Measurements from ENCODE around the gene MTHFD1L. TPM values are rescaled to one million over a fixed set of nuclear protein-coding genes. Genes with fewer than 3 reads are reported as not detected.

MTHFD1L gene
- polyA plus RNA-seq, 3 donors, result 0.25 to 1.3 (median 0.39) TPM

GRCh38 chr6:151091571-151091970 lies 226.1 kb downstream of the MTHFD1L start:
- DNase-seq, result no peak
- WGBS (ENCODE audit: insufficient coverage), result no CpG with 5 or more reads among the region's 4 CpGs

GRCh38 chr6:151092591-151092990 lies 227.1 kb downstream of the MTHFD1L start:
- peak overlapping the region in 3 of 7 donors; percentile 26 to 48 (median 38) for H3K27ac Mint-ChIP-seq
- H3K4me2 ChIP-seq (replicated peaks; ENCODE audit: extremely low read depth, low read length, poor library complexity, severe bottlenecking), result no peak overlapping the region
- no peak overlapping the region for H3K4me3 Mint-ChIP-seq
- WGBS (ENCODE audit: insufficient coverage), result no CpG with 5 or more reads among the region's 5 CpGs
- H3K27me3 ChIP-seq (ENCODE audit: control insufficient read depth in 2 of 2, insufficient read depth in 2 of 2, low read length in 2 of 2), result no peaks in the 10 kb centered on the region
- H3K36me3 ChIP-seq (replicated peaks in 1 of 2; ENCODE audit: control insufficient read depth in 1 of 2, insufficient read depth in 2 of 2, low read length in 2 of 2), result no peaks in the 10 kb centered on the region
- H2AFZ ChIP-seq (ENCODE audit: insufficient read depth, low read depth, low read length, poor library complexity, severe bottlenecking), result no peak overlapping the region
- no peaks in the 10 kb centered on the region for H4K20me1 ChIP-seq (ENCODE audit: insufficient read depth, low read length)
- no peak overlapping the region for H3K4me3 ChIP-seq (replicated peaks in 1 of 3; ENCODE audit: low read depth in 2 of 3, low read length in 3 of 3)
- H3K9ac ChIP-seq (ENCODE audit: insufficient read depth, low read length, poor library complexity, severe bottlenecking), result no peak overlapping the region
- intact Hi-C loops (cut with micrococcal nuclease), result no loop called here
- DNase-seq, result no peak
- peaks cover 0 to 4% (median 0%) of the 10 kb centered on the region in 7 donors for H3K9me3 Mint-ChIP-seq
- peaks cover 6% of the 10 kb centered on the region for H3K4me1 Mint-ChIP-seq
- H3K79me2 ChIP-seq (ENCODE audit: insufficient read depth, low read length), result no peaks in the 10 kb centered on the region
- no peaks in the 10 kb centered on the region for H3K4me1 ChIP-seq (ENCODE audit: control insufficient read depth in 1 of 2, insufficient read depth in 2 of 2, low read length in 2 of 2)
- peaks cover 5 to 11% of the 10 kb centered on the region in 2 donors for H3K36me3 Mint-ChIP-seq
- peaks cover 0 to 2% (median 1%) of the 10 kb centered on the region in 3 donors for H3K27me3 Mint-ChIP-seq (ENCODE audit: low read depth in 3 of 3)
- H3K9me3 ChIP-seq (replicated peaks in 1 of 2; ENCODE audit: control insufficient read depth in 1 of 2, insufficient read depth in 1 of 2, low read length in 2 of 2), result no peaks in the 10 kb centered on the region
- H3K27ac ChIP-seq (ENCODE audit: low read depth in 1 of 2, low read length in 2 of 2), result no peak overlapping the region
- TF ChIP-seq CTCF (IDR thresholded peaks at IDR 0.05), result no peak

More at GRCh38 chr6:151091571-151091970, 226.1 kb downstream of the MTHFD1L start:
- no peak for TF ChIP-seq CTCF (IDR thresholded peaks at IDR 0.05)
- intact Hi-C loops (cut with micrococcal nuclease), result no loop called here
- no peak overlapping the region for H3K4me3 ChIP-seq (replicated peaks in 1 of 3; ENCODE audit: low read depth in 2 of 3, low read length in 3 of 3)
- H3K36me3 Mint-ChIP-seq, result peaks cover 3 to 11% of the 10 kb centered on the region in 2 donors
- no peak overlapping the region for H2AFZ ChIP-seq (ENCODE audit: insufficient read depth, low read depth, low read length, poor library complexity, severe bottlenecking)
- H3K9me3 Mint-ChIP-seq, result peaks cover 0 to 4% (median 0%) of the 10 kb centered on the region in 7 donors
- no peak overlapping the region for H3K9ac ChIP-seq (ENCODE audit: insufficient read depth, low read length, poor library complexity, severe bottlenecking)
- H3K4me1 ChIP-seq (ENCODE audit: control insufficient read depth in 1 of 2, insufficient read depth in 2 of 2, low read length in 2 of 2), result no peaks in the 10 kb centered on the region
- H3K36me3 ChIP-seq (replicated peaks in 1 of 2; ENCODE audit: control insufficient read depth in 1 of 2, insufficient read depth in 2 of 2, low read length in 2 of 2), result no peaks in the 10 kb centered on the region
- H3K79me2 ChIP-seq (ENCODE audit: insufficient read depth, low read length), result no peaks in the 10 kb centered on the region
- no peak overlapping the region for H3K4me3 Mint-ChIP-seq
- H3K27me3 Mint-ChIP-seq (ENCODE audit: low read depth in 3 of 3), result peaks cover 0 to 2% (median 1%) of the 10 kb centered on the region in 3 donors
- peaks cover 6% of the 10 kb centered on the region for H3K4me1 Mint-ChIP-seq
- H3K9me3 ChIP-seq (replicated peaks in 1 of 2; ENCODE audit: control insufficient read depth in 1 of 2, insufficient read depth in 1 of 2, low read length in 2 of 2), result no peaks in the 10 kb centered on the region
- H3K27ac Mint-ChIP-seq, result peak overlapping the region in 1 of 7 donors; percentile 38
- no peak overlapping the region for H3K27ac ChIP-seq (ENCODE audit: low read depth in 1 of 2, low read length in 2 of 2)
- H3K4me2 ChIP-seq (replicated peaks; ENCODE audit: extremely low read depth, low read length, poor library complexity, severe bottlenecking), result no peak overlapping the region
- H4K20me1 ChIP-seq (ENCODE audit: insufficient read depth, low read length), result no peaks in the 10 kb centered on the region
- no peaks in the 10 kb centered on the region for H3K27me3 ChIP-seq (ENCODE audit: control insufficient read depth in 2 of 2, insufficient read depth in 2 of 2, low read length in 2 of 2)

Measured in CD14-positive monocyte (primary cell).